H9 (cell line): ENCODE results near the gene SPEN. TPM values are rescaled to one million over a fixed set of nuclear protein-coding genes. Genes with fewer than 3 reads are reported as not detected.

Experiments
- DNase-seq: peaks from one replicate; pipeline ENCODE4 v3.0.0-alpha.2; 2017
- H2AFZ ChIP-seq: one replicate; pipeline ENCODE4 v1.6.1; 2013; ENCODE audit warnings: mild to moderate bottlenecking, low read length, control low read depth, moderate library complexity
- H2AK5ac ChIP-seq: 2 replicates; pipeline ENCODE4 v1.6.1; 2013; ENCODE audit warnings: low read length, control low read depth, mixed read lengths; ENCODE audit not compliant: insufficient read length
- H2BK120ac ChIP-seq: one replicate; pipeline ENCODE4 v1.6.1; 2013; ENCODE audit warnings: low read depth, mild to moderate bottlenecking, low read length, control low read depth, inconsistent platforms; ENCODE audit not compliant: poor library complexity, severe bottlenecking
- H2BK12ac ChIP-seq: 2 replicates; pipeline ENCODE4 v1.6.1; 2013; ENCODE audit warnings: low read length, control low read depth, mixed read lengths, low read depth; ENCODE audit not compliant: insufficient read length
- H2BK15ac ChIP-seq: 2 replicates; pipeline ENCODE4 v1.6.1; 2013; ENCODE audit warnings: low read depth, low read length, control low read depth
- H2BK20ac ChIP-seq: one replicate; pipeline ENCODE4 v1.6.1; 2013; ENCODE audit warnings: low read depth, mild to moderate bottlenecking, low read length, control low read depth, inconsistent platforms; ENCODE audit not compliant: poor library complexity, severe bottlenecking
- H2BK5ac ChIP-seq: 2 replicates; pipeline ENCODE4 v1.6.1; 2013; ENCODE audit warnings: low read length, control low read depth, mixed read lengths; ENCODE audit not compliant: insufficient read length
- H3K14ac ChIP-seq: 2 replicates; pipeline ENCODE4 v1.6.1; 2013; ENCODE audit warnings: low read length, control low read depth; ENCODE audit not compliant: insufficient read depth
- H3K18ac ChIP-seq: 2 replicates; pipeline ENCODE4 v1.6.1; 2013; ENCODE audit warnings: low read depth, mild to moderate bottlenecking, mixed read lengths, low read length, control low read depth; ENCODE audit not compliant: insufficient read length
- H3K23ac ChIP-seq: 2 replicates; pipeline ENCODE4 v1.6.1; 2013; ENCODE audit warnings: low read length, control low read depth, mixed read lengths, low read depth; ENCODE audit not compliant: insufficient read length
- H3K23me2 ChIP-seq: 2 replicates; pipeline ENCODE4 v1.6.1; 2013; ENCODE audit warnings: low read depth, mild to moderate bottlenecking, mixed read lengths, low read length, control low read depth; ENCODE audit not compliant: insufficient read length, poor library complexity, severe bottlenecking
- H3K27ac ChIP-seq: 2 replicates; pipeline ENCODE4 v1.5.1; 2013; ENCODE audit warnings: low read length, control low read depth, mixed read lengths, low read depth; ENCODE audit not compliant: insufficient read length
- H3K27me3 ChIP-seq: 2 replicates; pipeline ENCODE4 v1.6.1; 2013; ENCODE audit warnings: low read length, control low read depth, inconsistent platforms; ENCODE audit not compliant: insufficient read depth
- H3K4ac ChIP-seq: 2 replicates; pipeline ENCODE4 v1.6.1; 2013; ENCODE audit warnings: low read depth, mild to moderate bottlenecking, control low read depth, inconsistent platforms, low read length, moderate library complexity
- H3K4me1 ChIP-seq: 2 replicates; pipeline ENCODE4 v1.6.1; 2013; ENCODE audit warnings: low read length, control low read depth, inconsistent platforms; ENCODE audit not compliant: insufficient read depth
- H3K4me2 ChIP-seq: 2 replicates; pipeline ENCODE4 v1.6.1; 2013; ENCODE audit warnings: low read length, control low read depth, mixed read lengths; ENCODE audit not compliant: insufficient read length, insufficient read depth
- H3K56ac ChIP-seq: 2 replicates; pipeline ENCODE4 v1.6.1; 2013; ENCODE audit warnings: low read depth, mild to moderate bottlenecking, mixed read lengths, low read length, control low read depth; ENCODE audit not compliant: insufficient read length
- H3K79me1 ChIP-seq: 2 replicates; pipeline ENCODE4 v1.6.1; 2013; ENCODE audit warnings: low read depth, mild to moderate bottlenecking, moderate library complexity, low read length, control low read depth, inconsistent platforms; ENCODE audit not compliant: insufficient read depth, poor library complexity, severe bottlenecking
- H3K79me2 ChIP-seq: 2 replicates; pipeline ENCODE4 v1.6.1; 2013; ENCODE audit warnings: low read length, control low read depth, inconsistent platforms; ENCODE audit not compliant: insufficient read depth
- H3K9ac ChIP-seq: 2 replicates; pipeline ENCODE4 v1.6.1; 2013; ENCODE audit warnings: low read length, control low read depth, mixed read lengths; ENCODE audit not compliant: insufficient read length; ENCODE audit errors: extremely low read depth
- H3K9me3 ChIP-seq: one replicate; pipeline ENCODE4 v1.6.1; 2013; ENCODE audit warnings: low read depth, low read length, inconsistent platforms; ENCODE audit not compliant: control insufficient read depth
- H3T11ph ChIP-seq: one replicate; pipeline ENCODE4 v1.6.1; 2013; ENCODE audit warnings: mild to moderate bottlenecking, low read length, control low read depth, inconsistent platforms
- H4K20me1 ChIP-seq: one replicate; pipeline ENCODE4 v1.6.1; 2013; ENCODE audit not compliant: control insufficient read depth, insufficient read length, insufficient read depth
- H4K5ac ChIP-seq: 2 replicates; pipeline ENCODE4 v1.6.1; 2013; ENCODE audit warnings: low read depth, mild to moderate bottlenecking, mixed read lengths, low read length, control low read depth; ENCODE audit not compliant: insufficient read length
- H4K8ac ChIP-seq: replicated peaks from 2 replicates; pipeline ENCODE4 v1.6.1; 2013; ENCODE audit warnings: low read length, control low read depth, mixed read lengths, low read depth; ENCODE audit not compliant: insufficient read length
- H4K91ac ChIP-seq: 2 replicates; pipeline ENCODE4 v1.6.1; 2013; ENCODE audit warnings: low read depth, mild to moderate bottlenecking, moderate library complexity, mixed read lengths, low read length, control low read depth; ENCODE audit not compliant: insufficient read length
- H3K27ac Mint-ChIP-seq, 3 experiments: 2 replicates in 2 of 3; 3 replicates in 1 of 3; pipeline ENCODE4 v1.8.0; 2020 to 2021; ENCODE audit warnings: mixed read lengths in 3 of 3, mild to moderate bottlenecking in 1 of 3, moderate library complexity in 1 of 3
- H3K27me3 Mint-ChIP-seq: 2 replicates; pipeline ENCODE4 v1.8.0; 2021; ENCODE audit warnings: low read depth, mild to moderate bottlenecking, moderate library complexity, mixed read lengths
- H3K36me3 Mint-ChIP-seq, 3 experiments: 2 replicates in 2 of 3; 3 replicates in 1 of 3; pipeline ENCODE4 v1.8.0; 2020 to 2021; ENCODE audit warnings: low read depth in 3 of 3, mixed read lengths in 3 of 3; ENCODE audit not compliant: insufficient read depth in 1 of 3
- H3K4me1 Mint-ChIP-seq, 2 experiments: 2 replicates each; pipeline ENCODE4 v1.8.0; 2020; ENCODE audit warnings: mixed read lengths in 2 of 2
- H3K4me3 Mint-ChIP-seq, 2 experiments: 2 replicates in 1 of 2; 3 replicates in 1 of 2; pipeline ENCODE4 v1.8.0; 2020 to 2021; ENCODE audit warnings: mild to moderate bottlenecking in 2 of 2, mixed read lengths in 2 of 2, moderate library complexity in 1 of 2
- H3K9me3 Mint-ChIP-seq, 2 experiments: 2 replicates in 1 of 2; 3 replicates in 1 of 2; pipeline ENCODE4 v1.8.0; 2020; ENCODE audit warnings: mild to moderate bottlenecking in 2 of 2, mixed read lengths in 2 of 2, moderate library complexity in 1 of 2
- WGBS: extraction: QIAGEN DNeasy Blood & Tissue Kit; methylation state at CpG from one replicate; pipeline ENCODE4 v1.1.7; 2013; ENCODE audit warnings: missing lambda C conversion rate, low lambda C conversion rate, mixed read lengths; ENCODE audit not compliant: insufficient read length; ENCODE audit errors: extremely low coverage; 5-methylcytosine and 5-hydroxymethylcytosine counted together
- total RNA-seq: library from RNA; stranded (reverse); gene quantifications from 2 replicates; pipeline ENCODE4 v1.2.1, GENCODE V29; 2021
- TF ChIP-seq, protein P1 (sequence below): fragments of 200-600 bp; sonication (generic); conservative IDR thresholded peaks from 3 replicates; pipeline ENCODE4 v1.8.0; 2021; ENCODE audit warnings: antibody characterized with exemption, mild to moderate bottlenecking

Gene SPEN
- total RNA-seq, 1 experiment from 2014 or later = 59.6 TPM

DNA sequence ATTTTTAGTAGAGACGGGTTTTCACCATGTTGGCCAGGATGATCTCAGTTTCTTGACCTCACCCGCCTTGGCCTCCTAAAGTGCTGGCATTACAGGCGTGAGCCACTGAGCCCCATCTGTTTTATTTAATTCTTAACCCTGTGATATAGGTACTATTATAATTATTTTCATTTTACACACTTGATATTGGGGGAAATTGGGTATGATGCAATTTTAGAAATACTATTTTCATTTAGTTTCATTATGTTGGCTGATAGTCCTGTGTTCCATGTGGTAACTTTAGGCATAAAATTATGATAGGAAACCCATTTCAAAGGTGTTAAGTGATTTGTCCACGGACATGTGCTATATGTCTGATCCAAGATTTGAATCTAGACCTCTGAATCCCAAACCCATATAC is 61.1 kb downstream of the SPEN start:
- H3K23ac ChIP-seq = no peak overlapping the region
- no peak overlapping the region for H4K5ac ChIP-seq
- no CpG with 5 or more reads among the region's 4 CpGs for WGBS

More for the DNA sequence above, 61.1 kb downstream of the SPEN start:
- Histone ChIP-seq H2BK15ac (no peak overlapping the region), H2BK120ac (no peak overlapping the region), H4K20me1 (no peaks in the 10 kb centered on the region), H2BK20ac (no peak overlapping the region), H4K8ac (no peak overlapping the region), H3K56ac (no peak overlapping the region), H2AK5ac (no peak overlapping the region), H3K4me1 (no peaks in the 10 kb centered on the region), H3K18ac (no peak overlapping the region), H3K27me3 (no peaks in the 10 kb centered on the region), H3K79me2 (peaks cover 2% of the 10 kb centered on the region; the same call in 1 of the 2 replicates), H2AFZ (no peak overlapping the region), H3K27ac (no peak overlapping the region), H3K23me2 (no peaks in the 10 kb centered on the region), H3K9ac (no peak overlapping the region), H3K4ac (no peak overlapping the region), H2BK5ac (no peak overlapping the region), H3K79me1 (no peaks in the 10 kb centered on the region), H4K91ac (no peak overlapping the region), H3T11ph (no peak overlapping the region), H3K9me3 (no peaks in the 10 kb centered on the region), H3K4me2 (no peak overlapping the region), H3K14ac (no peak overlapping the region), H2BK12ac (no peak overlapping the region)
- H3K27ac Mint-ChIP-seq = no peak overlapping the region
- no peaks in the 10 kb centered on the region for H3K9me3 Mint-ChIP-seq
- TF ChIP-seq, protein P1, sequence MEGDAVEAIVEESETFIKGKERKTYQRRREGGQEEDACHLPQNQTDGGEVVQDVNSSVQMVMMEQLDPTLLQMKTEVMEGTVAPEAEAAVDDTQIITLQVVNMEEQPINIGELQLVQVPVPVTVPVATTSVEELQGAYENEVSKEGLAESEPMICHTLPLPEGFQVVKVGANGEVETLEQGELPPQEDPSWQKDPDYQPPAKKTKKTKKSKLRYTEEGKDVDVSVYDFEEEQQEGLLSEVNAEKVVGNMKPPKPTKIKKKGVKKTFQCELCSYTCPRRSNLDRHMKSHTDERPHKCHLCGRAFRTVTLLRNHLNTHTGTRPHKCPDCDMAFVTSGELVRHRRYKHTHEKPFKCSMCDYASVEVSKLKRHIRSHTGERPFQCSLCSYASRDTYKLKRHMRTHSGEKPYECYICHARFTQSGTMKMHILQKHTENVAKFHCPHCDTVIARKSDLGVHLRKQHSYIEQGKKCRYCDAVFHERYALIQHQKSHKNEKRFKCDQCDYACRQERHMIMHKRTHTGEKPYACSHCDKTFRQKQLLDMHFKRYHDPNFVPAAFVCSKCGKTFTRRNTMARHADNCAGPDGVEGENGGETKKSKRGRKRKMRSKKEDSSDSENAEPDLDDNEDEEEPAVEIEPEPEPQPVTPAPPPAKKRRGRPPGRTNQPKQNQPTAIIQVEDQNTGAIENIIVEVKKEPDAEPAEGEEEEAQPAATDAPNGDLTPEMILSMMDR = no peak
- H3K36me3 Mint-ChIP-seq = peaks cover 16 to 33% (median 33%) of the 10 kb centered on the region in 3 experiments; a peak in 6 of 7 replicates
- no peak overlapping the region for H3K4me3 Mint-ChIP-seq
- DNase-seq = no peak
- no peaks in the 10 kb centered on the region for H3K4me1 Mint-ChIP-seq
- H3K27me3 Mint-ChIP-seq = no peaks in the 10 kb centered on the region
